BJ (cell line): ENCODE results near the gene NUMBL. TPM values are rescaled to one million over a fixed set of nuclear protein-coding genes. Genes with fewer than 3 reads are reported as not detected.
"Not testable (repeated sequence)": the region's sequence is repeated elsewhere in the genome, so short reads cannot be mapped to it uniquely, and the experiment has no call there.

Experiments used
- CTCF ChIA-PET: fragments of 350-600 bp; formaldehyde crosslinking; extraction: SDS; loops from one replicate; lab custom pipeline; 2021; ENCODE audit warnings: antibody characterized with exemption, inconsistent platforms; lab: Yijun Ruan, JAX
- POLR2A ChIA-PET: fragments of 300-600 bp; sonication (Branson Sonifier 250); formaldehyde crosslinking; extraction: SDS; loops from one replicate; lab custom pipeline; 2021; ENCODE audit warnings: antibody characterized with exemption; lab: Charles Lee
- DNase-seq: peaks from one replicate; pipeline ENCODE4 v3.0.0-alpha.2; 2011; ENCODE audit warnings: low read depth
- H3K27me3 ChIP-seq: 2 replicates; pipeline ENCODE4 v1.6.0; 2011; ENCODE audit warnings: low read length; ENCODE audit not compliant: control insufficient read depth, insufficient read depth
- H3K36me3 ChIP-seq: 2 replicates; pipeline ENCODE4 v1.5.1; 2011; ENCODE audit warnings: low read length; ENCODE audit not compliant: control insufficient read depth, insufficient read depth
- H3K4me3 ChIP-seq: 2 replicates; pipeline ENCODE4 v1.5.1; 2011; ENCODE audit warnings: low read depth, mild to moderate bottlenecking, control low read depth, low read length
- polyA plus RNA-seq: library from polyadenylated mRNA; depleted of rRNA; stranded (reverse); fragments of >200 nt; gene quantifications from 2 replicates; pipeline ENCODE4 v1.2.3, GENCODE V29; 2011
- TF ChIP-seq, protein P1 (sequence below): IDR thresholded peaks from 2 replicates; pipeline ENCODE4 v1.5.1; 2011; ENCODE audit warnings: low read depth, mild to moderate bottlenecking, control low read depth, inconsistent platforms, low read length, moderate library complexity; ENCODE audit not compliant: insufficient read depth

Gene NUMBL
- polyA plus RNA-seq, 1 experiment = 28.6 TPM

GRCh38 chr19:40629346-40629745 lies 61.1 kb downstream of the NUMBL start:
- TF ChIP-seq, protein P1, sequence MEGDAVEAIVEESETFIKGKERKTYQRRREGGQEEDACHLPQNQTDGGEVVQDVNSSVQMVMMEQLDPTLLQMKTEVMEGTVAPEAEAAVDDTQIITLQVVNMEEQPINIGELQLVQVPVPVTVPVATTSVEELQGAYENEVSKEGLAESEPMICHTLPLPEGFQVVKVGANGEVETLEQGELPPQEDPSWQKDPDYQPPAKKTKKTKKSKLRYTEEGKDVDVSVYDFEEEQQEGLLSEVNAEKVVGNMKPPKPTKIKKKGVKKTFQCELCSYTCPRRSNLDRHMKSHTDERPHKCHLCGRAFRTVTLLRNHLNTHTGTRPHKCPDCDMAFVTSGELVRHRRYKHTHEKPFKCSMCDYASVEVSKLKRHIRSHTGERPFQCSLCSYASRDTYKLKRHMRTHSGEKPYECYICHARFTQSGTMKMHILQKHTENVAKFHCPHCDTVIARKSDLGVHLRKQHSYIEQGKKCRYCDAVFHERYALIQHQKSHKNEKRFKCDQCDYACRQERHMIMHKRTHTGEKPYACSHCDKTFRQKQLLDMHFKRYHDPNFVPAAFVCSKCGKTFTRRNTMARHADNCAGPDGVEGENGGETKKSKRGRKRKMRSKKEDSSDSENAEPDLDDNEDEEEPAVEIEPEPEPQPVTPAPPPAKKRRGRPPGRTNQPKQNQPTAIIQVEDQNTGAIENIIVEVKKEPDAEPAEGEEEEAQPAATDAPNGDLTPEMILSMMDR = no peak
- ChIA-PET CTCF (no interaction called here), POLR2A (no interaction called here)
- H3K27me3 ChIP-seq = no peaks in the 10 kb centered on the region
- H3K36me3 ChIP-seq = peaks cover 3% of the 10 kb centered on the region; the same call in 1 of the 2 replicates
- H3K4me3 ChIP-seq = no peak overlapping the region
- DNase-seq = no peak

GRCh38 chr19:40627486-40628279 lies 62.8 kb downstream of the NUMBL start:
- Histone ChIP-seq H3K27me3 (no peaks in the 10 kb centered on the region), H3K4me3 (no peak overlapping the region), H3K36me3 (peaks cover 7% of the 10 kb centered on the region; the same call in 1 of the 2 replicates)
- DNase-seq = no peak
- POLR2A ChIA-PET = no interaction called here
- CTCF ChIA-PET = no interaction called here
- TF ChIP-seq, protein P1 = no peak

DNA sequence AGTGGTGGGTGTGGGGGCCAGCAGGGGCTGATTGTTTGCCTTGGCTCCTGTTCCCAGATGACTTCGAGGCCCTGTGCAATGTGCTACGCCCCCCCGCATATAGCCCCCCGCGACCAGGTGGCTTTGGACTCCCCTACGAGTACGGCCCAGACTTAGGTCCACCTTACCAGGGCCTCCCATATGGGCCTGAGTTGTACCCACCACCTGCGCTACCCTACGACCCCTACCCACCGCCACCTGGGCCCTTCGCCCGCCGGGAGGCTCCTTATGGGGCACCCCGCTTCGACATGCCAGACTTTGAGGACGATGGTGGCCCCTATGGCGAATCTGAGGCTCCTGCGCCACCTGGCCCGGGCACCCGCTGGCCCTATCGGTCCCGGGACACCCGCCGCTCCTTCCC lies 63.5 kb downstream of the NUMBL start:
- peaks cover 12% of the 10 kb centered on the region; the same call in 1 of the 2 replicates for H3K36me3 ChIP-seq
- DNase-seq = no peak
- TF ChIP-seq, protein P1 = no peak
- ChIA-PET CTCF (no interaction called here), POLR2A (no interaction called here)
- H3K27me3 ChIP-seq = no peaks in the 10 kb centered on the region
- H3K4me3 ChIP-seq = no peak overlapping the region

DNA sequence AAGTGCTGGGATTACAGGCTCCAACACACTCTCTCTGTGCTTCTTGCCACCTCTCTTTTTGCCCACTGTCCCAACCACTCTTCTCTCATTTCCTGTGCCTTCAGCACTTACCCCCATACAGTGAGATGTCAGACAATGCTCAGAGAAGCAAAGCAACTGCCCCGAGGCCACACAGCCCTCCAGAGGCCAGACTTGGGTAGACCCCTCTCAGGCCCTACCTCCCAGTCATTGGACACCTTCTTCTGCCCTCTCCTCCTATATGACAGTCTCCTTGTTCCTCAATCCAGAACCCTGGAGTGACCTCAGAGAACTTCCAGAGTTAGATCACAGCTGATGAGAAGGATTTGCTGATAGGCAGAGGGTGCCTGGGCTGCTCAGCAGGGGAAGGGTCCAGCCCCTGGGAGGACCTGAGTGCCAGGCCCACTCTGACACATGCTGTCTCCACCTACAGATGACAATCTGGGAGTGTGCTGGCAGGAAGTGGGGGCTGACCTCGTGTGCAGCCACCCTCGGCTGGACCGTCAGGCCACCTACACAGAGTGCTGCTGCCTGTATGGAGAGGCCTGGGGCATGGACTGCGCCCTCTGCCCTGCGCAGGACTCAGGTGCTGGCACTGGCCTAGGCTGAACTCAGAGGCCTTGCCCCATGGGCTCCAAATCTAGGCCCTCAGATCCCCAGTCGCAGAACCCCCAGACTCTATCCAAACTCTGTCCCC lies 64.9 kb downstream of the NUMBL start:
- POLR2A ChIA-PET = no interaction called here
- Histone ChIP-seq H3K27me3 (no peaks in the 10 kb centered on the region), H3K4me3 (no peak overlapping the region), H3K36me3 (peaks cover 14% of the 10 kb centered on the region; the same call in 1 of the 2 replicates)
- no peak for DNase-seq
- CTCF ChIA-PET = interaction anchor here (9.1 kb wide), 1 partner anchor 9 kb away, joined by 116 read pairs; no protein-coding TSS in a partner anchor
- TF ChIP-seq, protein P1 = no peak

DNA sequence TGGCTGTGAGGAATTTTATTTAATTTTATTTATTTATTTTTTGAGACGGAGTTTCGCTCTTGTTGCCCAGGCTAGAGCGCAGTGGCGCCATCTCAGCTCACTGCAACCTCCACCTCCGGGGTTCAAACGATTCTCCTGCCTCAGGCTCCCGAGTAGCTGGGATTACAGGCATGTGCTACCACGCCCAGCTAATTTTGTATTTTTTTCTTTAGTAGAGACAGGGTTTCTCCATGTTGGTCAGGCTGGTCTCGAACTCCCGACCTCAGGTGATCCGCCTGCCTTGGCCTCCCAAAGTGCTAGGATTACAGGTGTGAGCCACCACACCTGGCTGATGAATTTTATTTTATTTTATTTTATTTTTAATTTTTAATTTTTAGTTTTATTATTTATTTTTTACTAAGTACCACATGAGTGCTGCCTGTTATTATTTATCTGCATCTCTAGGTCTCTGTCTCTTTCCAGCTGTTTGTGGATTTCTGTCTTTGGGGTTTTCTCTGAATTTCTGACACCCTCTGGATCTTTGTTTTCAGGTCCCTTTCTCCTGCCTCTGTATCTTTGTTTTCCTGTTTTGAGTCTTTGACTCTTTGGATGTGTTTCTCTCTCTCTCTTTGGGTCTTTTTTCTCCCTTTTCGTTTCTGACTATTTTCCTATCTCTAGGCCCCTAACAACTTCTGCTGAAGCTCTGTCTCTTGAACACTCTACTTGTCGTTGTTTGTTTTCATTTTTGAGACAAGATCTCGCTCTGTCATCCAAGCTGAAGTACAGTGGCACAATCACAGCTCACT lies 65.9 kb downstream of the NUMBL start:
- H3K4me3 ChIP-seq, POLR2A ChIA-PET, DNase-seq, H3K27me3 ChIP-seq: not testable (repeated sequence)
- H3K36me3 ChIP-seq = peaks cover 16% of the 10 kb centered on the region
- CTCF ChIA-PET = interaction anchor here (9.1 kb wide), 1 partner anchor 10 kb away, joined by 116 read pairs; no protein-coding TSS in a partner anchor
